Adrenal gland (tissue), 12 donors: ENCODE data around the gene XYLT1. TPM values are rescaled to one million over a fixed set of nuclear protein-coding genes. Genes with fewer than 3 reads are reported as not detected.
A peak's percentile ranks its signal among the peaks of the same experiment; 100 is the strongest.

Experiments used
- DNase-seq, 7 donors: peaks; one replicate each; pipeline ENCODE4 v3.0.0-alpha.2; 2019 to 2020
- H3K27ac ChIP-seq, 5 donors: fragments of 200-600 bp; sonication (generic) in 4 of 5; 1 replicate in 3 of 5; 2 replicates in 2 of 5; pipeline versions ENCODE4 v1.5.1 to v1.8.0; 2016 to 2020; ENCODE audit warnings: mild to moderate bottlenecking in 1 of 5
- H3K27me3 ChIP-seq: fragments of 200-600 bp; 2 replicates; pipeline ENCODE4 v1.8.0; 2021
- H3K36me3 ChIP-seq, 2 donors: fragments of 200-600 bp; replicated peaks in 1 of 2; 1 replicate in 1 of 2; 2 replicates in 1 of 2; pipeline versions ENCODE4 v1.5.1 to v1.8.0; 2018 to 2022
- H3K4me1 ChIP-seq, 2 donors: fragments of 200-600 bp; replicated peaks in 1 of 2; 1 replicate in 1 of 2; 2 replicates in 1 of 2; pipeline versions ENCODE4 v1.5.1 to v1.8.0; 2018 to 2021
- H3K4me3 ChIP-seq, 4 donors: fragments of 200-600 bp; sonication (generic) in 3 of 4; one replicate each; pipeline ENCODE4 v1.5.1; 2016 to 2018
- H3K9me3 ChIP-seq, 3 donors: fragments of 200-600 bp; sonication (generic) in 1 of 3; replicated peaks in 1 of 3; 1 replicate in 2 of 3; 2 replicates in 1 of 3; pipeline versions ENCODE4 v1.5.1 to v1.8.0; 2016 to 2021
- CTCF ChIP-seq, 6 experiments: fragments of 450-650 bp in 4 of 6; fragments of 200-600 bp in 2 of 6; sonication (generic) in 1 of 6; IDR thresholded peaks; 1 replicate in 5 of 6; 2 replicates in 1 of 6; pipeline versions ENCODE4 v1.5.1 to v1.8.0; 2016 to 2021; ENCODE audit warnings: antibody characterized with exemption in 6 of 6, mild to moderate bottlenecking in 2 of 6, moderate library complexity in 1 of 6
- POLR2A ChIP-seq, 2 donors: fragments of 450-650 bp; IDR thresholded peaks; one replicate each; pipeline ENCODE4 v1.6.1; 2017; ENCODE audit warnings: antibody characterized with exemption in 2 of 2, mild to moderate bottlenecking in 2 of 2, moderate library complexity in 1 of 2
- WGBS, 4 donors: extraction: QIAGEN DNeasy Blood & Tissue Kit in 2 of 4; methylation state at CpG; one replicate each; pipeline versions ENCODE4 v1.1.5 to v1.1.7; 2013 to 2017; 5-methylcytosine and 5-hydroxymethylcytosine counted together
- intact Hi-C, 2 donors: fragments of 100-400 bp; cut with DNase I; formaldehyde crosslinking; loops; one replicate each; pipeline versions ENCODE4 v1.14.1 to v1.15.0; 2022 to 2023
- polyA plus RNA-seq, 3 donors: library from polyadenylated mRNA; stranded (reverse); fragments of 200-250 nt in 2 of 3; fragments of 350-450 nt in 1 of 3; fragmentation: Illumina TruSeq in 1 of 3; extraction: RNeasy Lipid Tissue Mini Kit (QIAGEN cat#74804) in 1 of 3; gene quantifications; one replicate each; pipeline ENCODE4 v1.2.3, GENCODE V29; 2013 to 2014
- total RNA-seq, 9 donors: library from RNA; depleted of rRNA in 4 of 9; stranded (reverse); fragments of >200 nt in 4 of 9; fragments of 120-200 nt in 1 of 9; fragmentation: NEBNext Ultra II Directional in 1 of 9; extraction: Animal tissue kit (Norgen Biotek cat#: 25700) in 1 of 9; gene quantifications; one replicate each; pipeline versions ENCODE4 v1.1.0 to v1.2.4, GENCODE V29; 2013 to 2023
- donor health status: healthy with polysubstance abuse.
- donor health status: Bipolar disorder and iron deficiency.
- donor health status: DM: yes; HTN: yes; CAD: no.
- donor health status: DM: no; HTN: no; CAD: no.
- donor health status: DM: no; HTN: no; CAD: no.
- donor health status: DM: yes; HTN: yes; CAD: no.

The XYLT1 gene
- total and polyA plus RNA-seq, 12 donors, result 1.3 to 67.6 (median 16.8) TPM

GRCh38 chr16:17213025-17213424 lies 257.7 kb downstream of the XYLT1 start:
- intact Hi-C loops, result no loop called here

GRCh38 chr16:17212606-17213005 lies 258.2 kb downstream of the XYLT1 start:
- Histone ChIP-seq H3K9me3 (no peaks in the 10 kb centered on the region), H3K36me3 (no peaks in the 10 kb centered on the region), H3K4me3 (no peak overlapping the region), H3K27me3 (no peaks in the 10 kb centered on the region), H3K4me1 (no peaks in the 10 kb centered on the region), H3K27ac (no peak overlapping the region)
- WGBS, 4 donors, result 78 to 85% (median 78%) methylated on average over 6 of the region's 6 CpGs
- intact Hi-C loops, result no loop called here
- TF ChIP-seq POLR2A (IDR thresholded peaks at IDR 0.05) (no peak), CTCF (IDR thresholded peaks at IDR 0.05) (no peak)
- DNase-seq, result no peak

More at GRCh38 chr16:17213025-17213424, 257.7 kb downstream of the XYLT1 start:
- 83 to 100% (median 93%) methylated on average over 2 of the region's 2 CpGs for WGBS, 4 donors
- TF ChIP-seq CTCF (IDR thresholded peaks at IDR 0.05), result no peak
- TF ChIP-seq POLR2A (IDR thresholded peaks at IDR 0.05), result no peak
- H3K27ac ChIP-seq, result no peak overlapping the region
- no peaks in the 10 kb centered on the region for H3K36me3 ChIP-seq
- no peak for DNase-seq
- H3K4me1 ChIP-seq, result no peaks in the 10 kb centered on the region
- no peaks in the 10 kb centered on the region for H3K9me3 ChIP-seq
- H3K4me3 ChIP-seq, result no peak overlapping the region
- H3K27me3 ChIP-seq, result no peaks in the 10 kb centered on the region

- Histone ChIP-seq H3K27me3 (no peaks in the 10 kb centered on the region), H3K27ac (no peak overlapping the region), H3K4me1 (no peaks in the 10 kb centered on the region), H3K4me3 (no peak overlapping the region), H3K36me3 (no peaks in the 10 kb centered on the region), H3K9me3 (no peaks in the 10 kb centered on the region)
- 83 to 92% (median 89%) methylated on average over 4 of the region's 4 CpGs for WGBS, 4 donors
- TF ChIP-seq CTCF (IDR thresholded peaks at IDR 0.05) (peak in 2 of 6 experiments; percentile 11 to 31), POLR2A (IDR thresholded peaks at IDR 0.05) (no peak)
- DNase-seq, result no peak
- intact Hi-C loops, result no loop called here
Measured at GRCh38 chr16:17211797-17212196, 259.0 kb downstream of the XYLT1 start.

GRCh38 chr16:17206712-17207111 lies 264.0 kb downstream of the XYLT1 start:
- Histone ChIP-seq H3K36me3 (no peaks in the 10 kb centered on the region), H3K9me3 (no peaks in the 10 kb centered on the region), H3K4me3 (no peak overlapping the region), H3K4me1 (peaks cover 0 to 17% of the 10 kb centered on the region in 2 donors), H3K27ac (no peak overlapping the region), H3K27me3 (no peaks in the 10 kb centered on the region)
- WGBS, 4 donors, result 90 to 98% (median 95%) methylated on average over 2 of the region's 2 CpGs
- intact Hi-C loops, result no loop called here
- peak in 1 of 6 experiments; percentile 9 for TF ChIP-seq CTCF (IDR thresholded peaks at IDR 0.05)
- TF ChIP-seq POLR2A (IDR thresholded peaks at IDR 0.05), result no peak
- no peak for DNase-seq
